IPS-20b (cell line): ENCODE data around the gene IGFLR1.

Experiments used
- H3K27ac ChIP-seq: one replicate; pipeline ENCODE4 v1.5.1; 2013; ENCODE audit warnings: low read length
- H3K27me3 ChIP-seq: 2 replicates; pipeline ENCODE4 v1.6.1; 2013; ENCODE audit warnings: mild to moderate bottlenecking, low read length, inconsistent platforms; ENCODE audit not compliant: insufficient read depth
- H3K36me3 ChIP-seq: 2 replicates; pipeline ENCODE4 v1.6.1; 2013; ENCODE audit warnings: low read depth, mild to moderate bottlenecking, inconsistent platforms, low read length, moderate library complexity; ENCODE audit not compliant: insufficient read depth
- H3K4me1 ChIP-seq: 2 replicates; pipeline ENCODE4 v1.6.1; 2013; ENCODE audit warnings: mild to moderate bottlenecking, control low read depth, inconsistent platforms, low read length, moderate library complexity; ENCODE audit not compliant: insufficient read depth
- H3K4me3 ChIP-seq: 2 replicates; pipeline ENCODE4 v1.5.1; 2013; ENCODE audit warnings: mild to moderate bottlenecking, low read length, inconsistent platforms
- H3K9ac ChIP-seq: 2 replicates; pipeline ENCODE4 v1.6.1; 2013; ENCODE audit warnings: low read depth, mild to moderate bottlenecking, inconsistent platforms, low read length, moderate library complexity
- H3K9me3 ChIP-seq: 2 replicates; pipeline ENCODE4 v1.6.1; 2013; ENCODE audit warnings: mild to moderate bottlenecking, low read depth, low read length, inconsistent platforms; ENCODE audit not compliant: insufficient read depth

The IGFLR1 gene

GRCh38 chr19:35715355-35715809 lies 26.9 kb downstream of the IGFLR1 start:
- H3K4me3 ChIP-seq = peak overlapping the region; percentile 85; the same call in 1 of the 2 replicates
- H3K36me3 ChIP-seq = peaks cover 8% of the 10 kb centered on the region; the same call in 1 of the 2 replicates
- no peak overlapping the region for H3K27ac ChIP-seq
- no peaks in the 10 kb centered on the region for H3K9me3 ChIP-seq
- peaks cover 9% of the 10 kb centered on the region for H3K27me3 ChIP-seq
- H3K9ac ChIP-seq = peak overlapping the region; percentile 94
- peaks cover 19% of the 10 kb centered on the region for H3K4me1 ChIP-seq

GRCh38 chr19:35714601-35715354 lies 27.5 kb downstream of the IGFLR1 start:
- Histone ChIP-seq H3K36me3 (0 out of 2 replicates have a peak, but pooled peaks cover 3% of the 10 kb centered on the region), H3K9me3 (no peaks in the 10 kb centered on the region), H3K9ac (no peak overlapping the region), H3K4me3 (no peak overlapping the region; the same call in 1 of the 2 replicates), H3K27ac (no peak overlapping the region), H3K4me1 (peaks cover 19% of the 10 kb centered on the region), H3K27me3 (peaks cover 9% of the 10 kb centered on the region)

- no peak overlapping the region for H3K27ac ChIP-seq
- peaks cover 19% of the 10 kb centered on the region for H3K4me1 ChIP-seq
- H3K9me3 ChIP-seq = no peaks in the 10 kb centered on the region
- no peak overlapping the region for H3K4me3 ChIP-seq
- no peak overlapping the region for H3K9ac ChIP-seq
- H3K27me3 ChIP-seq = peaks cover 9% of the 10 kb centered on the region
- H3K36me3 ChIP-seq = no peaks in the 10 kb centered on the region
Measured at GRCh38 chr19:35713904-35714495, 28.3 kb downstream of the IGFLR1 start.

- Histone ChIP-seq H3K4me3 (no peak overlapping the region), H3K9ac (no peak overlapping the region)
Measured at GRCh38 chr19:35713506-35713850, 28.8 kb downstream of the IGFLR1 start.

GRCh38 chr19:35712567-35713505 lies 29.4 kb downstream of the IGFLR1 start:
- H3K36me3 ChIP-seq = no peaks in the 10 kb centered on the region
- H3K4me1 ChIP-seq = peaks cover 19% of the 10 kb centered on the region
- H3K27ac ChIP-seq = no peak overlapping the region
- H3K9me3 ChIP-seq = no peaks in the 10 kb centered on the region
- no peak overlapping the region for H3K4me3 ChIP-seq
- H3K27me3 ChIP-seq = peaks cover 16% of the 10 kb centered on the region
- no peak overlapping the region for H3K9ac ChIP-seq

More at GRCh38 chr19:35713506-35713850, 28.8 kb downstream of the IGFLR1 start:
- Histone ChIP-seq H3K27ac (no peak overlapping the region), H3K4me1 (peaks cover 19% of the 10 kb centered on the region), H3K36me3 (no peaks in the 10 kb centered on the region), H3K9me3 (no peaks in the 10 kb centered on the region), H3K27me3 (peaks cover 10% of the 10 kb centered on the region)

GRCh38 chr19:35710784-35711723 lies 31.2 kb downstream of the IGFLR1 start:
- Histone ChIP-seq H3K9ac (no peak overlapping the region), H3K27ac (no peak overlapping the region)

GRCh38 chr19:35708391-35708790 lies 33.9 kb downstream of the IGFLR1 start:
- no peak overlapping the region for H3K4me3 ChIP-seq
- H3K36me3 ChIP-seq = no peaks in the 10 kb centered on the region
- H3K4me1 ChIP-seq = peaks cover 4% of the 10 kb centered on the region; the same call in 1 of the 2 replicates
- H3K9ac ChIP-seq = no peak overlapping the region
- peaks cover 27% of the 10 kb centered on the region for H3K27me3 ChIP-seq
- no peaks in the 10 kb centered on the region for H3K9me3 ChIP-seq
- H3K27ac ChIP-seq = no peak overlapping the region

More at GRCh38 chr19:35710784-35711723, 31.2 kb downstream of the IGFLR1 start:
- peaks cover 19% of the 10 kb centered on the region for H3K4me1 ChIP-seq
- H3K27me3 ChIP-seq = peaks cover 16% of the 10 kb centered on the region
- H3K9me3 ChIP-seq = no peaks in the 10 kb centered on the region
- H3K36me3 ChIP-seq = no peaks in the 10 kb centered on the region
- no peak overlapping the region for H3K4me3 ChIP-seq

- H3K27ac ChIP-seq = no peak within 1 kb of the TSS
- no peak within 1 kb of the TSS for H3K9ac ChIP-seq
- H3K36me3 ChIP-seq = no peaks in the 10 kb centered on the region
- H3K4me1 ChIP-seq = no peaks in the 10 kb centered on the region
- peaks cover 37% of the 10 kb centered on the region for H3K27me3 ChIP-seq
- H3K9me3 ChIP-seq = no peaks in the 10 kb centered on the region
- H3K4me3 ChIP-seq = no peak within 1 kb of the TSS
Measured at GRCh38 chr19:35704218-35704617, 38.0 kb downstream of the IGFLR1 start, which contains the start of gene ZBTB32. Gene ZBTB32, plus strand, starts transcription at chr19:35704558. Its CDS starts 10,069 bp downstream, at chr19:35714627.

- H3K4me1 ChIP-seq = no peaks in the 10 kb centered on the region
- peaks cover 35% of the 10 kb centered on the region for H3K27me3 ChIP-seq
- H3K9me3 ChIP-seq = no peaks in the 10 kb centered on the region
- no peak overlapping the region for H3K4me3 ChIP-seq
- H3K27ac ChIP-seq = no peak overlapping the region
- H3K9ac ChIP-seq = no peak overlapping the region
- H3K36me3 ChIP-seq = no peaks in the 10 kb centered on the region
Measured at GRCh38 chr19:35703343-35703742, 38.9 kb downstream of the IGFLR1 start.

- peaks cover 29% of the 10 kb centered on the region for H3K27me3 ChIP-seq
- no peak overlapping the region for H3K9ac ChIP-seq
- H3K4me3 ChIP-seq = peak overlapping the region; percentile 76
- no peaks in the 10 kb centered on the region for H3K9me3 ChIP-seq
- H3K27ac ChIP-seq = no peak overlapping the region
- H3K36me3 ChIP-seq = no peaks in the 10 kb centered on the region
- H3K4me1 ChIP-seq = no peaks in the 10 kb centered on the region
Measured at GRCh38 chr19:35702223-35703012, 39.8 kb downstream of the IGFLR1 start.
